M059J (cell line): Measurements from ENCODE around the gene ADCY3. TPM values are rescaled to one million over a fixed set of nuclear protein-coding genes. Genes with fewer than 3 reads are reported as not detected.

ENCODE experiments used
- DNase-seq: peaks from one replicate; pipeline ENCODE4 v3.0.0-alpha.2; 2012; ENCODE audit warnings: low read depth
- total RNA-seq: library from RNA; depleted of rRNA; stranded (reverse); fragments of >200 nt; shearing (Covaris generic); gene quantifications from 2 replicates; pipeline ENCODE4 v1.2.3, GENCODE V29; 2014

ADCY3 gene
- total RNA-seq, 1 experiment from 2014 or later = 18.1 TPM

- DNase-seq = no peak
Measured at GRCh38 chr2:24845691-24846090, 74.3 kb downstream of the ADCY3 start.

GRCh38 chr2:24844023-24844685 is 75.9 kb downstream of the ADCY3 start:
- no peak for DNase-seq

- DNase-seq = no peak
Measured at GRCh38 chr2:24843330-24843860, 76.6 kb downstream of the ADCY3 start.

- no peak for DNase-seq
Measured at GRCh38 chr2:24842081-24843050, 77.7 kb downstream of the ADCY3 start.

GRCh38 chr2:24840962-24841945 is 78.8 kb downstream of the ADCY3 start:
- DNase-seq = no peak

GRCh38 chr2:24840164-24840869 is 79.7 kb downstream of the ADCY3 start:
- no peak for DNase-seq

GRCh38 chr2:24839729-24840128 is 80.3 kb downstream of the ADCY3 start:
- DNase-seq = no peak

GRCh38 chr2:24838541-24838940 is 81.5 kb downstream of the ADCY3 start:
- DNase-seq = no peak

- DNase-seq = no peak
Measured at GRCh38 chr2:24837996-24838513, 82.0 kb downstream of the ADCY3 start.

GRCh38 chr2:24836706-24837105 is 83.3 kb downstream of the ADCY3 start:
- DNase-seq = no peak

GRCh38 chr2:24836206-24836605 is 83.8 kb downstream of the ADCY3 start:
- DNase-seq = no peak

- DNase-seq = peak; percentile 81
Measured at GRCh38 chr2:24835411-24835810, 84.6 kb downstream of the ADCY3 start.

- no peak for DNase-seq
Measured at GRCh38 chr2:24834733-24835395, 85.2 kb downstream of the ADCY3 start.

- DNase-seq = no peak
Measured at GRCh38 chr2:24833821-24834732, 86.0 kb downstream of the ADCY3 start.

- DNase-seq = no peak
Measured at GRCh38 chr2:24832931-24833701, 86.9 kb downstream of the ADCY3 start.

- no peak for DNase-seq
Measured at GRCh38 chr2:24832521-24832920, 87.5 kb downstream of the ADCY3 start.

GRCh38 chr2:24832073-24832461 is 88.0 kb downstream of the ADCY3 start:
- DNase-seq = no peak
